HG02798 (cell line): ENCODE data around the gene INF2.

Experiments
- ATAC-seq: cut with Tn5 transposase; IDR thresholded peaks from one replicate; pipeline ENCODE4 v1.9.1; 2021; ENCODE audit warnings: mild to moderate bottlenecking; ENCODE audit not compliant: unreplicated experiment, poor library complexity

INF2 gene

DNA sequence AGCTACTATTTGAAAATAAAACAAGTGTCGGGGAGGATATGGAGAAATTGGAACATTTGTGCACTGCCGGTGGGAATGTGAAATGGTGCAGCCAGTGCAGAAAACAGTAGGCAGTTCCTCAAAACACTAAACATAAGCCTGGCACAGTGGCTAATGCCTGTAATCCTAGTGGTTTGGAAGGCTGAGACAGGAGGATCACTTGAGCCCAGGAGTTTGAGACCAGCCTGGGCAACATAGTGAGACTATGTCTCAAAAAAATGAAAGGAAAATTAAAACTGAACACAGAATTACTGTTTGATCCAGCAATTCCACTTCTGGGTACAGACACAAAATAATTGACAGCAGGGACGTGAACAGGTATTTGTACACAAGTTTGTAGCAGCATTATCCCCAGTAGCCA, 76.1 kb downstream of the INF2 start:
- ATAC-seq, result no peak

DNA sequence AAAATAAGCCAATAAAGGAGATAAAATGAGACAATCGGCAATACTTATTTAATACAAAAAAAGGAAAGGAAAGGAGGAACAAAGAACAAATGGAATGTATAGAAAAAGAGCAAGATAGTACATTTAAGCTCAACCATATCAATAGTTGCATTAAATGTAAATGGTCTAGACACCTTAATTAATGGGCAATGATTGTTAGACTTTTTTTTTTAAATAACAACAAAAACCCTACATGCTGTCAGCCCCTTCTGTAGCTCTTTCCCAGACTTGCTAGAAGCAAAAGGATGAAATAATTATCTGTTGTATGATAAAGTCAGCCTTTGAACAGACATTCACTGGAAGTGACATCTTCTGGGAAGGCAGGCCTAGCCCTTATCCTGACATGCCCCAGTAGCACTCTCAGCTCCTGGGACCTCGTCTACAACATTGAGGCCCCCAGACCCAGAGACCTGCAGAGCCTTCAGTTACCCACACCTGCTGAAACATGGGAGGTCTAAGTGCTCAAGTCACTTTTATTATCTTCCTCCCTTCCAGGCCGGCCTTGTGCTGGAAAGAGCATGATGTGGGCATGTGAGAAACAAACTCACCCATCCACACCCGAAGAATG, 76.9 kb downstream of the INF2 start:
- no peak for ATAC-seq

DNA sequence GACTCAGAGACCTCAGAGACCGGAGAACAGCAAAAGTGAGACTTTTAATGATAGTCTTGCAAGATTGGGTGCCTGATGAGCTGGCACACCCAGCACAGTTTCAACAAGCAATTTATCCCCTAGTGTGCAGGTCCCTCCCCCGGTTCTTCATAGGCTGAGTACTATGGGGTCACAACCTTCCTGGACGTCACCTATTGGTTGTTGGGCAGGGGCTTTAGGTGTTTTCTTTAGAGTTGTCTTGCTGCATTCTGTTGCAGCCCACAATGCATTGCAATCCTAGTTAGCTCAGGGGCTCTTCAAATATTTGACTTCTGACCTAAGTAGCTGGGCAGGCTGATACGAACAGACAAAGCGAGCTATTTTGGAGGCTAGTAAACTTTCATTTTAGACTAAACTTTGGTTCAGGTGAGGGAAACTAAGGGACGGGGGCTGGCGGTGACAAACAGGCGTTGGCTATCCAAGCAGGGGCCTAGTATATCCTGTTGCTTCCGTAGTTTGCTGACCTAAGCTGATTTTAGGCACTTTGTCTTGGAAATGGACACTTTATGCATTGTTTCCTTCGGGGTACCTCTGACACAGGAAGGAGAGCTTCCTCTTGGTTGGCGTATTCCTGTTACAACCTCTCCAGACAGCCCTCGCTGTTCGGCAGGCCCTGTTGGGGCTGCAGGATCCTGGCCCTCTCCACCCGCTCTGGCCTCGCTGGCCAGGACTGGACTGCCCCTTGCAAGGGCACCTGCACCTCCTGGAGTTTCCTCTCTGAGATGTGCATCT, 77.6 kb downstream of the INF2 start:
- ATAC-seq, result no peak

GRCh38 chr14:104767634-104767918, 78.2 kb downstream of the INF2 start:
- ATAC-seq, result no peak

DNA sequence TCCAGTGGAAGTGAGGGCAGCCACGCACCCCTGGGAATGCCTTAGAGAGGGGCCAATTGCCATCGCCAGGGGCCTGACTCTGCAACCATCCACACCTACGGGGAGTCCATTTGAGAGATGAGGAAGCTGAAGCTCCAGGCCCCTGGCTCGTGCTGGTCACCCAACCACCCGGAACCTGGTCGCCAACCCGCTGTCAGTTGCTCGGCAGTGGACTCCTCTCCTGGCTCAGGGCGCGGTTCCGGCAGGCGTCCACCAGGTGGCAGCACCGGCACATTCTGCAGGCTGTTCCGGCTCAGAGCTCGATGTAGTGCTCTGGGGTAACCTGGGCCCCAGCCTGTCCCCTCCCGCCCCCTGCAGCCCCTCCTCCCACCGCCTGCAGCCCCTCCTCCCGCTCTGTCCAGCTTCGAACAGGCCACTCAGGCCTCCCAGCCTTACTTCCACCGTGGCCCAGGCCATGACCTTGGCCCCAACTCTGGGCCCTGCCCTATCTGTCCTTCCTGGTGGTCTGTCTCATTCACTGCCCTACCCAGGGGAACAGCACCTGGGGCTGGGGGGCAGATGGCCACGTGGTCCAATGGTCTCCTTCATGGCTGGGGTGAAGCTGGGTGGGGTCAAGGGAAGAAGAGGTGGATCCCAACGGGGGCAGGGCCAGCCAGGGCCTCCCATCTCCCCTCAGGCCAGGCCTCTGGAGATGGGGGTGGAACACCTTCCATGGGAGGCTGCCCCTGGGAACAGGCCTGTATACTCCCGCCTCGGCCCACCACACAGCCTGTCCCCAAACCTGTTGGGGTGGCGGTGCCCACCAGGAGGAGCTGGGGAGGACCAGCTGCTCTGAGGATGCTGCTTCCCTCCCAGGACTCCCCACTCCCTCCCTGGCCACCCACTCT, 79.3 kb downstream of the INF2 start:
- peak; percentile 76 for ATAC-seq

DNA sequence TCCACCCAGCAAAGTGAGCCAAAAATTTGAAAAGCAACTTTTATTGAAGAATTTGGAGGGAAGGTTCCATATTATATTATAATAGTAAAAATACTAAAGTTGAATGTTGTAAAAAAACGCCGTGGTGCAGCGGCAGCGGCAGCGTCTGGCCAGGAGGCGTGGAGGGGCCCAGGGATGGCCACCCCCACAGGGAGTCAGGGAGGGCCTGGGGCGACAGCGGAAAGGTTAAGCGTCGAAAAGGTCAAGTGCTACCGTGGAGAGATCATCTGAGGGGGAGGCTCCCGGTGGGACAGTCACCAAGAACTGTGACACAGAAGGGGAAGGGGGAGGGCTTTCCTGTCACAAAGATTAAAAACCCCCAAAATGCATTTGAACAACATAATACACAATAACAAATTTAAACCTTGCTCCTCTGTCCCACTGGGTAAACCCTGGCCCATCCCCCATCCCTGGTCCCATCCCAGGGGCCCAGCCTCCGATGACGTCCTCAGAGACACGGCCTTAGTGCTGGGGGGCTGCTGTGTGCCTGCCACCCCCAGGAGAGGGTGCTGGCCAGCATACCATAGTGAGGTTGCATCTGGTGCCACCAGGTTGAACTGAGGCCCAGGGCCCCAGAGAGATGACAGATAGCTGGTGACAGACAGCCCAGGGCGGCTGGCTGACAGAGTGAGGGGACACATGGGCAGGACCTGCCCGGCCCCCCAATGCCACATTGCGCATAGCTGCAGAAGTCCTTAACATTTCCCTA, 80.1 kb downstream of the INF2 start:
- ATAC-seq, result no peak

DNA sequence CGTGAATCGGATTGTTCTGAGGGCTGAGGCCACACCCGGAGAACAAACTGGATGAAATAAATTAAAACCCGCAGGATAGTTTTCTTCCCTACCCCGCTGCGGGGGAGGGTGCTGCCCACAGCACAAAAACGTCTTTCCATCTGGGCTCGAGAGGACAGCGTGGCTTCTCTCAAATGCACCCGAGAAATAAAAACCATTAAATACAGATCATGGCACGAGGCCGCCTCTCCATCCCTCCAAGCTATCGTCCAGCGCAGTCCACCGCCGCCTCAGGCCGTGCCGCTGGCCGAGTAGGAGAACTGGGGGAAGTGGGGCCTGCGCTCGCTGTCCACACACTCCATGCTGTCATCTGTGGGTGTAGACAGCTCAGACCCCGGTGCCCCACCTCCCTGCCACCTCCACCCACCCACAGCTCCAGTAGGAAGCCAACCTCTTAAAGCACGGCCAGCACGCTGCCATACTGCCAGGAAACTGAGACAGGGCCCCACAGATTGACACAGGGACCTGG, 80.7 kb downstream of the INF2 start:
- no peak for ATAC-seq

- ATAC-seq, result no peak
Observed at GRCh38 chr14:104770851-104771272, 81.4 kb downstream of the INF2 start.

DNA sequence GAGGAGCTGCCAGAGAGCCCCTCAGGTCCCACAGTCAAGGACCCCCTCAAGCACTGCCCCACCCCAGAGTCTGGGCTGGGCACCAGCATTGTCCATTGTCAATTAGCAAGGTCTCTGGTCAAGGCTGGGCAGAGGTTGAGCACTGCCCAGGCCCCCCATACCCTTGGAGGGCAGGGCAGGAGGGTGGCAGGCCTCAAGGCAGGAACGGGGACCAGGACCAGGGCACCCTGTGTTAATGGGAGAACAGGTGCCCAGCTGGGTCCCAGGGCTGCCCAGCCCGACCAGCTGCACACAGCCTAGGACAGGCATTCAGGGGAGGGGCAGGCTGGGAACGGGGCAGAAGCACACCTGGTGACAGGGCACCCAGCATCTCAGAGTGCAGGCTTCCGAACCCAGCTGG, 82.0 kb downstream of the INF2 start:
- ATAC-seq, result no peak
